Heart right ventricle (tissue), 16 donors: ENCODE results near the gene KIAA1671. TPM values are rescaled to one million over a fixed set of nuclear protein-coding genes. Genes with fewer than 3 reads are reported as not detected.
A peak's percentile ranks its signal among the peaks of the same experiment; 100 is the strongest.

Experiments
- ATAC-seq, 8 donors: fragments of 200-7000 bp; cut with Tn5 transposase; one replicate each; pipeline ENCODE4 v1.9.1; 2020; ENCODE audit warnings: mild to moderate bottlenecking in 8 of 8, moderate library complexity in 8 of 8, moderate number of reproducible peaks in 1 of 8
- DNase-seq, 2 donors: peaks; one replicate each; pipeline ENCODE4 v3.0.0-alpha.2; 2020
- H3K27ac ChIP-seq, 10 donors: fragments of 200-600 bp; sonication (generic) in 2 of 10; one replicate each; pipeline versions ENCODE4 v1.5.0 to v1.8.0; 2020 to 2022; ENCODE audit warnings: mild to moderate bottlenecking in 3 of 10
- H3K27me3 ChIP-seq, 7 donors: fragments of 200-600 bp; one replicate each; pipeline ENCODE4 v1.8.0; 2021 to 2022; ENCODE audit warnings: mild to moderate bottlenecking in 2 of 7
- H3K36me3 ChIP-seq, 9 donors: fragments of 200-600 bp; sonication (generic) in 1 of 9; one replicate each; pipeline versions ENCODE4 v1.5.0 to v1.8.0; 2020 to 2022; ENCODE audit warnings: mild to moderate bottlenecking in 2 of 9
- H3K4me1 ChIP-seq, 9 donors: fragments of 200-600 bp; sonication (generic) in 1 of 9; one replicate each; pipeline versions ENCODE4 v1.5.0 to v1.8.0; 2020 to 2022; ENCODE audit warnings: mild to moderate bottlenecking in 4 of 9
- H3K4me3 ChIP-seq, 10 donors: fragments of 200-600 bp; sonication (generic) in 2 of 10; one replicate each; pipeline versions ENCODE4 v1.5.0 to v1.8.0; 2020 to 2022; ENCODE audit warnings: mild to moderate bottlenecking in 7 of 10, moderate library complexity in 2 of 10
- H3K9me3 ChIP-seq, 11 donors: fragments of 200-600 bp in 10 of 11; sonication (generic) in 2 of 11; one replicate each; pipeline versions ENCODE4 v1.5.0 to v1.8.0; 2013 to 2022; ENCODE audit warnings: mild to moderate bottlenecking in 2 of 11, control low read depth in 1 of 11, moderate library complexity in 1 of 11
- CTCF ChIP-seq, 9 donors: fragments of 200-600 bp; sonication (generic) in 2 of 9; IDR thresholded peaks; one replicate each; pipeline versions ENCODE4 v1.5.0 to v1.8.0; 2021 to 2022; ENCODE audit warnings: antibody characterized with exemption in 9 of 9, mild to moderate bottlenecking in 5 of 9, moderate library complexity in 1 of 9
- WGBS, 2 donors: extraction: QIAGEN DNeasy Blood & Tissue Kit; methylation state at CpG; one replicate each; pipeline ENCODE4 v1.1.7; 2013; ENCODE audit warnings: inconsistent platforms in 1 of 2; 5-methylcytosine and 5-hydroxymethylcytosine counted together
- intact Hi-C, 10 donors: fragments of 100-400 bp; cut with DNase I; formaldehyde crosslinking; loops; one replicate each; pipeline versions ENCODE4 v1.11.1 to v1.14.2; 2022
- polyA plus RNA-seq, 2 donors: library from polyadenylated mRNA; stranded (reverse); fragments of 200-250 nt; gene quantifications; one replicate each; pipeline ENCODE4 v1.2.3, GENCODE V29; 2013
- total RNA-seq, 10 donors: library from RNA; stranded (reverse); fragmentation: NEBNext Ultra II Directional in 3 of 10; extraction: Animal tissue kit (Norgen Biotek cat#: 25700) in 3 of 10; gene quantifications; one replicate each; pipeline versions ENCODE4 v1.2.1 to v1.2.4, GENCODE V29; 2021 to 2023
- donor health status: Arrhythmogenic right ventricular cardiomyopathy.
- donor health status: ischemic (EF 13 %, LVEDD 7.1; RV severe dilation, severe dysfunction).
- donor health status: healthy with polysubstance abuse.
- donor health status: DM: no; HTN: yes; CAD: no.
- donor health status: DM: no; HTN: no; CAD: no.
- donor health status: ischemic (EF 25% LVEDD 6.9; RV normal size, moderate dysfunction).
- donor health status: ischemic (EF 25% LVEDD 5.7; RV mildly dilated, moderate dysfunction).
- donor health status: healthy.
- donor health status: DM: yes; HTN: yes; CAD: no.
- donor health status: Ischemic cardiomyopathy.
- donor health status: ischemic (EF 35%, LVEDD 5.7; RV mildly dilated, moderate dysfunction).
- donor health status: nonischemic (EF 11% LVEDD 7.7; RV severe dilation, severe dysfunction).
- donor health status: DM: yes; HTN: yes; CAD: no.
- donor health status: PGD.
- donor health status: ischemic (EF 29% LVEDD 5.4; RV normal size, mild dysfunction).
- donor health status: nonischemic (EF 23%, LVEDD 6.1; RV moderate dilation, normal function).

The KIAA1671 gene
- total and polyA plus RNA-seq, 12 donors: 2.9 to 26.2 (median 13.7) TPM

- Histone ChIP-seq H3K4me3 (no peak overlapping the region), H3K36me3 (no peaks in the 10 kb centered on the region), H3K27ac (peak overlapping the region in 4 of 10 donors; percentile 0 to 73 (median 28)), H3K4me1 (peaks cover 0 to 55% (median 26%) of the 10 kb centered on the region in 9 donors), H3K27me3 (no peaks in the 10 kb centered on the region), H3K9me3 (no peaks in the 10 kb centered on the region)
- TF ChIP-seq CTCF (IDR thresholded peaks at IDR 0.05): no peak
- no peak for ATAC-seq
- intact Hi-C loops: no loop called here
- 73 to 79% methylated on average over 6 of the region's 6 CpGs for WGBS, 2 donors
- no peak for DNase-seq
These were observed 44.5 kb downstream of the KIAA1671 start for GRCh38 chr22:24997023-24997422.

- ATAC-seq (no peak), DNase-seq (no peak)
- no peak overlapping the region for H3K27ac ChIP-seq
- no peaks in the 10 kb centered on the region for H3K36me3 ChIP-seq
- intact Hi-C loops: no loop called here
- WGBS, 2 donors: 80 to 85% methylated on average over 8 of the region's 8 CpGs
- H3K27me3 ChIP-seq: no peaks in the 10 kb centered on the region
- TF ChIP-seq CTCF (IDR thresholded peaks at IDR 0.05): no peak
- H3K9me3 ChIP-seq: no peaks in the 10 kb centered on the region
- H3K4me1 ChIP-seq: peaks cover 0 to 45% (median 28%) of the 10 kb centered on the region in 9 donors
- no peak overlapping the region for H3K4me3 ChIP-seq
These were observed 48.2 kb downstream of the KIAA1671 start for GRCh38 chr22:25000686-25001085.

GRCh38 chr22:25002241-25002985 lies 49.9 kb downstream of the KIAA1671 start:
- no peaks in the 10 kb centered on the region for H3K27me3 ChIP-seq
- H3K9me3 ChIP-seq: no peaks in the 10 kb centered on the region
- peak in 4 of 8 donors; percentile 33 to 60 (median 54) for ATAC-seq
- intact Hi-C loops: no loop called here
- no peaks in the 10 kb centered on the region for H3K36me3 ChIP-seq
- peak overlapping the region in 6 of 10 donors; percentile 13 to 68 (median 36) for H3K27ac ChIP-seq
- WGBS, 2 donors: 43 to 60% methylated on average over 1 of the region's 1 CpG
- H3K4me1 ChIP-seq: peaks cover 0 to 28% (median 14%) of the 10 kb centered on the region in 9 donors
- no peak for TF ChIP-seq CTCF (IDR thresholded peaks at IDR 0.05)
- no peak for DNase-seq
- no peak overlapping the region for H3K4me3 ChIP-seq

- Histone ChIP-seq H3K4me3 (no peak overlapping the region), H3K4me1 (peaks cover 0 to 39% (median 14%) of the 10 kb centered on the region in 9 donors), H3K27ac (no peak overlapping the region), H3K36me3 (no peaks in the 10 kb centered on the region), H3K27me3 (no peaks in the 10 kb centered on the region), H3K9me3 (no peaks in the 10 kb centered on the region)
- ATAC-seq (no peak), DNase-seq (no peak)
- intact Hi-C loops: no loop called here
- no peak for TF ChIP-seq CTCF (IDR thresholded peaks at IDR 0.05)
- 92 to 94% methylated on average over 4 of the region's 4 CpGs for WGBS, 2 donors
These were observed 53.8 kb downstream of the KIAA1671 start for GRCh38 chr22:25006354-25006753.
